NT2/D1 (cell line): Measurements from ENCODE around the gene SLX4IP.

Experiments
- SUZ12 ChIP-seq: IDR thresholded peaks from 2 replicates; pipeline ENCODE4 v1.6.1; 2011; ENCODE audit not compliant: insufficient read length, insufficient read depth; ENCODE audit errors: extremely low read depth
- YY1 ChIP-seq: IDR thresholded peaks from 2 replicates; pipeline ENCODE4 v1.6.1; 2011; ENCODE audit not compliant: insufficient read length, insufficient read depth
- ZNF274 ChIP-seq: IDR thresholded peaks from 2 replicates; pipeline ENCODE4 v1.6.1; 2011; ENCODE audit warnings: mild to moderate bottlenecking, low read depth, low read length

- TF ChIP-seq YY1 (no peak), ZNF274 (no peak), SUZ12 (no peak)
Observed at GRCh38 chr20:10641467-10641866, 206.4 kb downstream of the SLX4IP start.
